HepG2 (cell line): Measurements from ENCODE around the gene KSR1. TPM values are rescaled to one million over a fixed set of nuclear protein-coding genes. Genes with fewer than 3 reads are reported as not detected.
A peak's percentile ranks its signal among the peaks of the same experiment; 100 is the strongest.

Experiments used
- ATAC-seq: fragments of 200-7000 bp; cut with Tn5 transposase; 3 replicates; pipeline ENCODE4 v1.9.1; 2020; ENCODE audit warnings: mild to moderate bottlenecking, moderate library complexity
- BruUV-seq: library from RNA; stranded (reverse); fragments of 400-500 nt; replicated peaks from 2 replicates; lab custom pipeline; 2021; lab: Mats Ljungman, UMichigan
- CTCF ChIA-PET: fragments of 300-600 bp; formaldehyde crosslinking; extraction: SDS; loops from one replicate; lab custom pipeline; 2021; ENCODE audit warnings: low total read pairs, inconsistent platforms, low intra/inter-chr PET ratio; lab: Yijun Ruan, JAX
- POLR2A ChIA-PET: fragments of 350-600 bp; sonication (Branson Sonifier 250); formaldehyde crosslinking; loops from one replicate; lab custom pipeline; 2020; ENCODE audit warnings: antibody characterized with exemption, inconsistent platforms; lab: Yijun Ruan, JAX
- DNase-seq: peaks from one replicate; pipeline ENCODE4 v3.0.0-alpha.2; 2015; ENCODE audit warnings: low spot score
- FAIRE-seq: peaks from 3 replicates; lab custom pipeline; 2011; peaks lifted over from hg19 to GRCh38; lab: Jason Lieb, UNC
- H2AFZ ChIP-seq: one replicate; pipeline ENCODE4 v1.6.1; 2011; ENCODE audit warnings: low read length, inconsistent platforms
- H3K27ac ChIP-seq: fragments of 300-600 bp; 3 replicates; pipeline ENCODE4 v1.8.0; 2011; ENCODE audit warnings: mixed run types, mild to moderate bottlenecking, mixed read lengths, low read length, inconsistent platforms; ENCODE audit not compliant: insufficient read depth; ENCODE audit errors: extremely low read length
- H3K27me3 ChIP-seq, 2 experiments: fragments of 200-600 bp in 1 of 2; 2 replicates in 1 of 2; 3 replicates in 1 of 2; pipeline versions ENCODE4 v1.6.0 to v1.8.0; 2011; ENCODE audit warnings: low read length in 2 of 2, mild to moderate bottlenecking in 2 of 2, moderate library complexity in 2 of 2, inconsistent platforms in 1 of 2; ENCODE audit not compliant: insufficient read depth in 2 of 2, control insufficient read depth in 1 of 2
- H3K36me3 ChIP-seq, 2 experiments: fragments of 200-600 bp in 1 of 2; replicated peaks in 1 of 2; 2 replicates in 1 of 2; 3 replicates in 1 of 2; pipeline versions ENCODE4 v1.5.1 to v1.8.0; 2011; ENCODE audit warnings: low read length in 2 of 2, inconsistent platforms in 1 of 2; ENCODE audit not compliant: insufficient read depth in 2 of 2, control insufficient read depth in 1 of 2
- H3K4me1 ChIP-seq: 2 replicates; pipeline ENCODE4 v1.5.1; 2012; ENCODE audit warnings: low read length, inconsistent platforms; ENCODE audit not compliant: insufficient read depth
- H3K4me2 ChIP-seq: 2 replicates; pipeline ENCODE4 v1.6.0; 2011; ENCODE audit warnings: low read depth, low read length, inconsistent platforms
- H3K4me3 ChIP-seq, 3 experiments: fragments of 200-600 bp in 1 of 3; sonication (generic), shearing (Covaris generic) in 1 of 3; replicated peaks in 1 of 3; 2 replicates each; pipeline ENCODE4 v1.5.1; 2011 to 2016; ENCODE audit warnings: low read length in 3 of 3, inconsistent platforms in 2 of 3, low read depth in 2 of 3, mild to moderate bottlenecking in 2 of 3, control low read depth in 1 of 3, mixed read lengths in 1 of 3; ENCODE audit not compliant: insufficient read depth in 1 of 3
- H3K79me2 ChIP-seq: one replicate; pipeline ENCODE4 v1.6.1; 2011; ENCODE audit warnings: low read length, inconsistent platforms; ENCODE audit not compliant: insufficient read depth
- H3K9ac ChIP-seq: 2 replicates; pipeline ENCODE4 v1.6.0; 2011; ENCODE audit warnings: mild to moderate bottlenecking, low read depth, low read length, inconsistent platforms; ENCODE audit not compliant: insufficient read depth
- H3K9me3 ChIP-seq: 2 replicates; pipeline ENCODE4 v1.5.1; 2012; ENCODE audit warnings: mild to moderate bottlenecking, low read length
- H4K20me1 ChIP-seq: 2 replicates; pipeline ENCODE4 v1.6.0; 2011; ENCODE audit warnings: inconsistent platforms, mild to moderate bottlenecking, low read length, moderate library complexity; ENCODE audit not compliant: insufficient read depth
- CEBPG ChIP-seq: IDR thresholded peaks from 2 replicates; pipeline ENCODE4 v1.6.1; 2016
- MTERF4 ChIP-seq: sonication (generic); formaldehyde crosslinking; IDR thresholded peaks from 2 replicates; pipeline ENCODE4 v1.8.0; 2023; ENCODE audit warnings: mild to moderate bottlenecking, missing genetic modification reagents
- MYC ChIP-seq: sonication (generic); formaldehyde crosslinking; IDR thresholded peaks from 2 replicates; pipeline ENCODE4 v1.9.0; 2021; ENCODE audit warnings: missing genetic modification reagents, borderline replicate concordance
- PATZ1 ChIP-seq: sonication (generic); formaldehyde crosslinking; IDR thresholded peaks from 2 replicates; pipeline ENCODE4 v1.4.0; 2020; ENCODE audit warnings: missing genetic modification reagents
- POGZ ChIP-seq: sonication (generic); formaldehyde crosslinking; IDR thresholded peaks from 2 replicates; pipeline ENCODE4 v1.4.0; 2020; ENCODE audit warnings: mild to moderate bottlenecking, missing genetic modification reagents
- SALL1 ChIP-seq: sonication (generic); formaldehyde crosslinking; IDR thresholded peaks from 2 replicates; pipeline ENCODE4 v1.8.0; 2022; ENCODE audit warnings: mild to moderate bottlenecking, missing genetic modification reagents
- ZBTB42 ChIP-seq: sonication (generic); formaldehyde crosslinking; IDR thresholded peaks from 2 replicates; pipeline ENCODE4 v1.5.0; 2020; ENCODE audit warnings: mild to moderate bottlenecking, missing genetic modification reagents
- ZEB1 ChIP-seq: IDR thresholded peaks from 2 replicates; pipeline ENCODE4 v1.6.1; 2012; ENCODE audit warnings: mild to moderate bottlenecking, low read depth, inconsistent platforms; ENCODE audit not compliant: insufficient replicate concordance
- ZFP91 ChIP-seq: sonication (generic); formaldehyde crosslinking; IDR thresholded peaks from 2 replicates; pipeline ENCODE4 v1.9.0; 2022; ENCODE audit warnings: missing genetic modification reagents, mild to moderate bottlenecking, borderline replicate concordance
- ZFY ChIP-seq: sonication (generic); formaldehyde crosslinking; IDR thresholded peaks from 2 replicates; pipeline ENCODE4 v1.4.0; 2020; ENCODE audit warnings: missing genetic modification reagents
- ZNF253 ChIP-seq: sonication (generic); formaldehyde crosslinking; IDR thresholded peaks from 2 replicates; pipeline ENCODE4 v1.8.0; 2022; ENCODE audit warnings: mild to moderate bottlenecking, missing genetic modification reagents, borderline replicate concordance
- ZNF687 ChIP-seq: sonication (generic); formaldehyde crosslinking; IDR thresholded peaks from 2 replicates; pipeline ENCODE4 v1.5.1; 2020; ENCODE audit warnings: mild to moderate bottlenecking, missing genetic modification reagents, moderate library complexity
- ZNF772 ChIP-seq: sonication (generic); formaldehyde crosslinking; IDR thresholded peaks from 2 replicates; pipeline ENCODE4 v1.5.0; 2020; ENCODE audit warnings: mild to moderate bottlenecking, missing genetic modification reagents
- ZNF891 ChIP-seq: sonication (generic); formaldehyde crosslinking; IDR thresholded peaks from 2 replicates; pipeline ENCODE4 v1.5.0; 2020; ENCODE audit warnings: mild to moderate bottlenecking, missing genetic modification reagents
- WGBS: methylation state at CpG from one replicate; pipeline ENCODE4 v1.1.6; 2017; ENCODE audit warnings: low lambda C conversion rate; 5-methylcytosine and 5-hydroxymethylcytosine counted together
- in situ Hi-C: cut with HindIII; loops from 2 replicates; pipeline ENCODE4 v1.10.0; 2017; ENCODE audit warnings: low pct_unique_long_range_greater_than_20kb; ENCODE audit not compliant: extremely low pct_ligation_motif_present
- intact Hi-C: fragments of 100-400 bp; cut with micrococcal nuclease; formaldehyde crosslinking; loops from one replicate; pipeline ENCODE4 v1.10.0; 2022; ENCODE audit not compliant: unreplicated experiment
- polyA plus RNA-seq, 8 experiments: library from polyadenylated mRNA; depleted of rRNA in 3 of 8; stranded (reverse) in 7 of 8; unstranded in 1 of 8; fragments of >200 nt; fragmentation: Illumina TruSeq in 4 of 8; extraction: Trizol in 4 of 8; gene quantifications; 2 replicates each; pipeline versions ENCODE4 v1.2.1 to v1.2.3, GENCODE V29; 2011 to 2016; ENCODE audit warnings: low read depth in 4 of 8, missing spikeins in 1 of 8, mixed read lengths in 1 of 8; ENCODE audit not compliant: insufficient read depth in 1 of 8
- total RNA-seq, 5 experiments: library from RNA; depleted of rRNA; stranded (reverse); fragments of >200 nt; fragmentation: Illumina TruSeq; extraction: Trizol; gene quantifications; 2 replicates each; pipeline ENCODE4 v1.2.3, GENCODE V29; 2016; ENCODE audit warnings: low read depth in 1 of 5

KSR1 gene
- total and polyA plus RNA-seq, 2 of the 13 experiments (the other 11 are each of a cell fraction or from before 2014, with no cell fraction given): 10.1 to 16.6 TPM

GRCh38 chr17:27459433-27459832, 3.2 kb downstream of the KSR1 start:
- CTCF ChIA-PET: no interaction called here
- Histone ChIP-seq H4K20me1 (no peaks in the 10 kb centered on the region), H3K36me3 (no peaks in the 10 kb centered on the region), H3K4me3 (peak overlapping the region in 2 of 3 experiments; percentile 41 to 83; a peak in 3 of 6 replicates), H3K9ac (peak overlapping the region; percentile 66), H3K27ac (peak overlapping the region; percentile 82), H3K27me3 (no peaks in the 10 kb centered on the region; a peak in 1 of 5 replicates), H2AFZ (no peak overlapping the region), H3K9me3 (no peaks in the 10 kb centered on the region), H3K4me1 (peaks cover 70% of the 10 kb centered on the region), H3K79me2 (peaks cover 67% of the 10 kb centered on the region), H3K4me2 (peak overlapping the region; percentile 77)
- in situ Hi-C loops: loop anchor here (5.0 to 10.0 kb wide), 2 partner anchors 33 to 225 kb away; no protein-coding TSS in a partner anchor
- POLR2A ChIA-PET: interaction anchor here (1.2 to 2.2 kb wide), 4 partner anchors 35 to 101 kb away, joined by 3 to 9 read pairs (median 6); no protein-coding TSS in a partner anchor
- intact Hi-C loops: loop anchor here (2.0 to 5.0 kb wide), 3 partner anchors 107 to 222 kb away; no protein-coding TSS in a partner anchor
- no TSS peak for BruUV-seq
- 0% methylated on average over 2 of the region's 7 CpGs for WGBS
- DNase-seq: peak; percentile 23
- 0 out of 3 replicates have a peak, but pooled peaks have one; percentile 1 for ATAC-seq
- TF ChIP-seq MYC (CRISPR knock-in tag) (peak; percentile 5; the same call in 1 of the 2 replicates), CEBPG (CRISPR knock-in tag) (peak; percentile 6; the same call in 1 of the 2 replicates), PATZ1 (CRISPR knock-in tag) (0 out of 2 replicates have a peak, but pooled peaks have one; percentile 24), ZNF253 (CRISPR knock-in tag) (0 out of 2 replicates have a peak, but pooled peaks have one; percentile 41), ZBTB42 (no peak), POGZ (0 out of 2 replicates have a peak, but pooled peaks have one; percentile 22), MTERF4 (CRISPR knock-in tag) (no peak), ZNF891 (CRISPR knock-in tag) (peak; percentile 37; the same call in 1 of the 2 replicates), SALL1 (CRISPR knock-in tag) (peak; percentile 26; the same call in 1 of the 2 replicates), ZNF772 (CRISPR knock-in tag) (0 out of 2 replicates have a peak, but pooled peaks have one; percentile 20), ZFP91 (CRISPR knock-in tag) (0 out of 2 replicates have a peak, but pooled peaks have one; percentile 4), ZFY (peak; percentile 20; the same call in 1 of the 2 replicates), ZNF687 (CRISPR knock-in tag) (peak; percentile 55), ZEB1 (no peak)
- FAIRE-seq: peak; percentile 15
